Large intestine (tissue), 3 donors: ENCODE results near the gene CD82. TPM values are rescaled to one million over a fixed set of nuclear protein-coding genes. Genes with fewer than 3 reads are reported as not detected.
A peak's percentile ranks its signal among the peaks of the same experiment; 100 is the strongest.

Experiments used
- DNase-seq, 2 donors: peaks; one replicate each; pipeline versions ENCODE4 v3.0.0 to v3.0.0-alpha.2; 2013
- H3K27ac ChIP-seq: one replicate; pipeline ENCODE4 v1.5.1; 2013; ENCODE audit warnings: low read length
- H3K27me3 ChIP-seq: 2 replicates; pipeline ENCODE4 v1.6.1; 2013; ENCODE audit warnings: low read length; ENCODE audit not compliant: control insufficient read depth, insufficient read depth
- H3K36me3 ChIP-seq: 2 replicates; pipeline ENCODE4 v1.6.1; 2013; ENCODE audit warnings: low read length; ENCODE audit not compliant: control insufficient read depth, insufficient read depth
- H3K4me1 ChIP-seq: one replicate; pipeline ENCODE4 v1.6.1; 2013; ENCODE audit warnings: low read length; ENCODE audit not compliant: control insufficient read depth, insufficient read depth
- H3K4me3 ChIP-seq: one replicate; pipeline ENCODE4 v1.5.1; 2013; ENCODE audit warnings: low read length
- H3K9me3 ChIP-seq: one replicate; pipeline ENCODE4 v1.6.1; 2013; ENCODE audit warnings: mild to moderate bottlenecking, low read depth, low read length, moderate library complexity; ENCODE audit not compliant: control insufficient read depth
- WGBS: methylation state at CpG from one replicate; pipeline ENCODE4 v1.1.5; 2013; ENCODE audit warnings: low lambda C conversion rate; ENCODE audit not compliant: insufficient coverage; 5-methylcytosine and 5-hydroxymethylcytosine counted together
- polyA plus RNA-seq: library from polyadenylated mRNA; unstranded; fragments of 120-200 nt; gene quantifications from one replicate; pipeline ENCODE4 v1.2.1, GENCODE V29; 2013

CD82 gene
- polyA plus RNA-seq, 1 donor = 106 TPM

GRCh38 chr11:44624761-44625221 is 59.3 kb downstream of the CD82 start:
- Histone ChIP-seq H3K9me3 (no peaks in the 10 kb centered on the region), H3K27ac (no peak overlapping the region), H3K4me1 (peaks cover 50% of the 10 kb centered on the region), H3K4me3 (no peak overlapping the region), H3K27me3 (no peaks in the 10 kb centered on the region), H3K36me3 (no peaks in the 10 kb centered on the region)
- WGBS = no CpG with 5 or more reads among the region's 4 CpGs
- peak in 1 of 2 donors; percentile 3 for DNase-seq

- peaks cover 44% of the 10 kb centered on the region for H3K4me1 ChIP-seq
- no peak for DNase-seq
Observed at GRCh38 chr11:44625759-44626523, 60.5 kb downstream of the CD82 start.

GRCh38 chr11:44626645-44627044 is 61.2 kb downstream of the CD82 start:
- Histone ChIP-seq H3K4me3 (no peak overlapping the region), H3K27ac (no peak overlapping the region), H3K27me3 (no peaks in the 10 kb centered on the region), H3K36me3 (no peaks in the 10 kb centered on the region), H3K4me1 (peaks cover 39% of the 10 kb centered on the region), H3K9me3 (no peaks in the 10 kb centered on the region)
- peak in 1 of 2 donors; percentile 1 for DNase-seq
- no CpG with 5 or more reads among the region's 2 CpGs for WGBS

More at GRCh38 chr11:44625759-44626523, 60.5 kb downstream of the CD82 start:
- Histone ChIP-seq H3K36me3 (no peaks in the 10 kb centered on the region), H3K27ac (no peak overlapping the region), H3K9me3 (no peaks in the 10 kb centered on the region), H3K4me3 (no peak overlapping the region), H3K27me3 (no peaks in the 10 kb centered on the region)
- no CpG with 5 or more reads among the region's 7 CpGs for WGBS

GRCh38 chr11:44627165-44627789 is 61.8 kb downstream of the CD82 start:
- no peak overlapping the region for H3K27ac ChIP-seq
- DNase-seq = peak in 1 of 2 donors; percentile 1
- no peak overlapping the region for H3K4me3 ChIP-seq
- H3K9me3 ChIP-seq = no peaks in the 10 kb centered on the region
- WGBS = no CpG with 5 or more reads among the region's 4 CpGs
- no peaks in the 10 kb centered on the region for H3K27me3 ChIP-seq
- no peaks in the 10 kb centered on the region for H3K36me3 ChIP-seq
- H3K4me1 ChIP-seq = peaks cover 39% of the 10 kb centered on the region

- no peaks in the 10 kb centered on the region for H3K9me3 ChIP-seq
- H3K4me3 ChIP-seq = no peak overlapping the region
- DNase-seq = peak in 1 of 2 donors; percentile 37
- H3K4me1 ChIP-seq = peaks cover 39% of the 10 kb centered on the region
- H3K27ac ChIP-seq = no peak overlapping the region
- H3K27me3 ChIP-seq = no peaks in the 10 kb centered on the region
- no peaks in the 10 kb centered on the region for H3K36me3 ChIP-seq
- WGBS = no CpG with 5 or more reads among the region's 9 CpGs
Observed at GRCh38 chr11:44627911-44628729, 62.7 kb downstream of the CD82 start.

GRCh38 chr11:44628730-44629700 is 63.6 kb downstream of the CD82 start:
- peak in 1 of 2 donors; percentile 83 for DNase-seq
- peak overlapping the region; percentile 11 for H3K27ac ChIP-seq

GRCh38 chr11:44629732-44630345 is 64.4 kb downstream of the CD82 start:
- DNase-seq = peak in 1 of 2 donors; percentile 1
- no CpG with 5 or more reads among the region's 8 CpGs for WGBS
- H3K27ac ChIP-seq = no peak overlapping the region

More at GRCh38 chr11:44628730-44629700, 63.6 kb downstream of the CD82 start:
- Histone ChIP-seq H3K9me3 (no peaks in the 10 kb centered on the region), H3K4me1 (peaks cover 34% of the 10 kb centered on the region), H3K36me3 (no peaks in the 10 kb centered on the region), H3K27me3 (no peaks in the 10 kb centered on the region), H3K4me3 (no peak overlapping the region)
- WGBS = 95% methylated on average over 4 of the region's 14 CpGs

GRCh38 chr11:44630511-44631210 is 65.2 kb downstream of the CD82 start:
- no peaks in the 10 kb centered on the region for H3K36me3 ChIP-seq
- H3K4me3 ChIP-seq = no peak overlapping the region
- DNase-seq = peak in 1 of 2 donors; percentile 3
- H3K27me3 ChIP-seq = no peaks in the 10 kb centered on the region
- H3K27ac ChIP-seq = no peak overlapping the region
- H3K9me3 ChIP-seq = no peaks in the 10 kb centered on the region
- H3K4me1 ChIP-seq = peaks cover 38% of the 10 kb centered on the region
- no CpG with 5 or more reads among the region's 7 CpGs for WGBS

More at GRCh38 chr11:44629732-44630345, 64.4 kb downstream of the CD82 start:
- Histone ChIP-seq H3K27me3 (no peaks in the 10 kb centered on the region), H3K9me3 (no peaks in the 10 kb centered on the region), H3K4me1 (peaks cover 35% of the 10 kb centered on the region), H3K4me3 (no peak overlapping the region), H3K36me3 (no peaks in the 10 kb centered on the region)

- Histone ChIP-seq H3K4me3 (no peak overlapping the region), H3K4me1 (peaks cover 38% of the 10 kb centered on the region), H3K27me3 (no peaks in the 10 kb centered on the region), H3K27ac (no peak overlapping the region), H3K9me3 (no peaks in the 10 kb centered on the region), H3K36me3 (no peaks in the 10 kb centered on the region)
- no CpG with 5 or more reads among the region's 6 CpGs for whole genome bisulfite sequencing
- no peak for DNase-seq
Observed at GRCh38 chr11:44631831-44632230, 66.4 kb downstream of the CD82 start.
